Left ventricle myocardium inferior (tissue), 1 donor: Measurements from ENCODE around the gene LSM10. TPM values are rescaled to one million over a fixed set of nuclear protein-coding genes. Genes with fewer than 3 reads are reported as not detected.
A peak's percentile ranks its signal among the peaks of the same experiment; 100 is the strongest.

Experiments
- DNase-seq: peaks from one replicate; pipeline ENCODE4 v3.0.0-alpha.2; 2020
- H3K27ac ChIP-seq: fragments of 200-600 bp; replicated peaks from 2 replicates; pipeline ENCODE4 v1.8.0; 2021
- H3K27me3 ChIP-seq: fragments of 200-600 bp; 2 replicates; pipeline ENCODE4 v1.8.0; 2021; ENCODE audit warnings: low read depth
- H3K36me3 ChIP-seq: fragments of 200-600 bp; 2 replicates; pipeline ENCODE4 v1.8.0; 2021
- H3K4me1 ChIP-seq: fragments of 200-600 bp; 2 replicates; pipeline ENCODE4 v1.8.0; 2021
- H3K4me3 ChIP-seq: fragments of 200-600 bp; 2 replicates; pipeline ENCODE4 v1.8.0; 2021; ENCODE audit warnings: mild to moderate bottlenecking, moderate library complexity
- H3K9me3 ChIP-seq: fragments of 200-600 bp; replicated peaks from 2 replicates; pipeline ENCODE4 v1.8.0; 2021
- CTCF ChIP-seq: fragments of 200-600 bp; IDR thresholded peaks from 2 replicates; pipeline ENCODE4 v1.8.0; 2021; ENCODE audit warnings: antibody characterized with exemption, mild to moderate bottlenecking, borderline replicate concordance
- intact Hi-C: fragments of 100-400 bp; cut with micrococcal nuclease; formaldehyde crosslinking; loops from one replicate; pipeline ENCODE4 v1.11.0; 2022
- total RNA-seq: library from RNA; stranded (reverse); fragmentation: NEBNext Ultra II Directional; extraction: Animal tissue kit (Norgen Biotek cat#: 25700); gene quantifications from one replicate; pipeline ENCODE4 v1.2.1, GENCODE V29; 2021
- donor health status: DM: no; HTN: yes; CAD: no; lungs with severe emphysema.

Gene LSM10
- total RNA-seq, 1 donor from 2014 or later = 53.6 TPM

GRCh38 chr1:36367066-36367465, 30.6 kb downstream of the LSM10 start:
- H3K36me3 ChIP-seq = peaks cover 13% of the 10 kb centered on the region
- no peaks in the 10 kb centered on the region for H3K9me3 ChIP-seq
- no peaks in the 10 kb centered on the region for H3K27me3 ChIP-seq
- H3K4me1 ChIP-seq = peaks cover 62% of the 10 kb centered on the region
- TF ChIP-seq CTCF = no peak
- H3K27ac ChIP-seq = peak overlapping the region; percentile 66
- DNase-seq = no peak
- no peak overlapping the region for H3K4me3 ChIP-seq
- intact Hi-C loops = no loop called here

GRCh38 chr1:36366091-36366661, 31.5 kb downstream of the LSM10 start:
- Histone ChIP-seq H3K27me3 (no peaks in the 10 kb centered on the region), H3K36me3 (peaks cover 15% of the 10 kb centered on the region), H3K4me3 (no peak overlapping the region), H3K27ac (peak overlapping the region; percentile 66), H3K4me1 (peaks cover 53% of the 10 kb centered on the region), H3K9me3 (no peaks in the 10 kb centered on the region)
- intact Hi-C loops = no loop called here
- no peak for TF ChIP-seq CTCF
- peak; percentile 53 for DNase-seq

GRCh38 chr1:36365381-36365780, 32.3 kb downstream of the LSM10 start:
- H3K27me3 ChIP-seq = no peaks in the 10 kb centered on the region
- TF ChIP-seq CTCF = no peak
- H3K4me3 ChIP-seq = no peak overlapping the region
- DNase-seq = peak; percentile 72
- H3K9me3 ChIP-seq = no peaks in the 10 kb centered on the region
- H3K27ac ChIP-seq = peak overlapping the region; percentile 66
- intact Hi-C loops = no loop called here
- H3K36me3 ChIP-seq = peaks cover 15% of the 10 kb centered on the region
- peaks cover 45% of the 10 kb centered on the region for H3K4me1 ChIP-seq

- Histone ChIP-seq H3K27ac (no peak overlapping the region), H3K27me3 (no peaks in the 10 kb centered on the region), H3K4me3 (no peak overlapping the region), H3K36me3 (peaks cover 63% of the 10 kb centered on the region), H3K4me1 (peaks cover 19% of the 10 kb centered on the region), H3K9me3 (no peaks in the 10 kb centered on the region)
- TF ChIP-seq CTCF = no peak
- no peak for DNase-seq
- intact Hi-C loops = no loop called here
Measured at GRCh38 chr1:36359911-36360550, 37.7 kb downstream of the LSM10 start.

GRCh38 chr1:36359383-36359782, 38.3 kb downstream of the LSM10 start:
- TF ChIP-seq CTCF = no peak
- intact Hi-C loops = no loop called here
- DNase-seq = no peak
- no peak overlapping the region for H3K27ac ChIP-seq
- no peaks in the 10 kb centered on the region for H3K9me3 ChIP-seq
- peaks cover 16% of the 10 kb centered on the region for H3K4me1 ChIP-seq
- H3K36me3 ChIP-seq = peaks cover 70% of the 10 kb centered on the region
- H3K4me3 ChIP-seq = no peak overlapping the region
- H3K27me3 ChIP-seq = no peaks in the 10 kb centered on the region
